Adrenal gland (tissue), 12 donors: ENCODE results near the gene CUX1. TPM values are rescaled to one million over a fixed set of nuclear protein-coding genes. Genes with fewer than 3 reads are reported as not detected.
"Not testable (repeated sequence)": the region's sequence is repeated elsewhere in the genome, so short reads cannot be mapped to it uniquely, and the experiment has no call there.

Source experiments
- DNase-seq, 7 donors: peaks; one replicate each; pipeline ENCODE4 v3.0.0-alpha.2; 2019 to 2020
- H3K27ac ChIP-seq, 5 donors: fragments of 200-600 bp; sonication (generic) in 4 of 5; 1 replicate in 3 of 5; 2 replicates in 2 of 5; pipeline versions ENCODE4 v1.5.1 to v1.8.0; 2016 to 2020; ENCODE audit warnings: mild to moderate bottlenecking in 1 of 5
- H3K27me3 ChIP-seq: fragments of 200-600 bp; 2 replicates; pipeline ENCODE4 v1.8.0; 2021
- H3K36me3 ChIP-seq, 2 donors: fragments of 200-600 bp; replicated peaks in 1 of 2; 1 replicate in 1 of 2; 2 replicates in 1 of 2; pipeline versions ENCODE4 v1.5.1 to v1.8.0; 2018 to 2022
- H3K4me1 ChIP-seq, 2 donors: fragments of 200-600 bp; replicated peaks in 1 of 2; 1 replicate in 1 of 2; 2 replicates in 1 of 2; pipeline versions ENCODE4 v1.5.1 to v1.8.0; 2018 to 2021
- H3K4me3 ChIP-seq, 4 donors: fragments of 200-600 bp; sonication (generic) in 3 of 4; one replicate each; pipeline ENCODE4 v1.5.1; 2016 to 2018
- H3K9me3 ChIP-seq, 3 donors: fragments of 200-600 bp; sonication (generic) in 1 of 3; replicated peaks in 1 of 3; 1 replicate in 2 of 3; 2 replicates in 1 of 3; pipeline versions ENCODE4 v1.5.1 to v1.8.0; 2016 to 2021
- CTCF ChIP-seq, 6 experiments: fragments of 450-650 bp in 4 of 6; fragments of 200-600 bp in 2 of 6; sonication (generic) in 1 of 6; IDR thresholded peaks; 1 replicate in 5 of 6; 2 replicates in 1 of 6; pipeline versions ENCODE4 v1.5.1 to v1.8.0; 2016 to 2021; ENCODE audit warnings: antibody characterized with exemption in 6 of 6, mild to moderate bottlenecking in 2 of 6, moderate library complexity in 1 of 6
- POLR2A ChIP-seq, 2 donors: fragments of 450-650 bp; IDR thresholded peaks; one replicate each; pipeline ENCODE4 v1.6.1; 2017; ENCODE audit warnings: antibody characterized with exemption in 2 of 2, mild to moderate bottlenecking in 2 of 2, moderate library complexity in 1 of 2
- WGBS, 4 donors: extraction: QIAGEN DNeasy Blood & Tissue Kit in 2 of 4; methylation state at CpG; one replicate each; pipeline versions ENCODE4 v1.1.5 to v1.1.7; 2013 to 2017; 5-methylcytosine and 5-hydroxymethylcytosine counted together
- intact Hi-C, 2 donors: fragments of 100-400 bp; cut with DNase I; formaldehyde crosslinking; loops; one replicate each; pipeline versions ENCODE4 v1.14.1 to v1.15.0; 2022 to 2023
- polyA plus RNA-seq, 3 donors: library from polyadenylated mRNA; stranded (reverse); fragments of 200-250 nt in 2 of 3; fragments of 350-450 nt in 1 of 3; fragmentation: Illumina TruSeq in 1 of 3; extraction: RNeasy Lipid Tissue Mini Kit (QIAGEN cat#74804) in 1 of 3; gene quantifications; one replicate each; pipeline ENCODE4 v1.2.3, GENCODE V29; 2013 to 2014
- total RNA-seq, 9 donors: library from RNA; depleted of rRNA in 4 of 9; stranded (reverse); fragments of >200 nt in 4 of 9; fragments of 120-200 nt in 1 of 9; fragmentation: NEBNext Ultra II Directional in 1 of 9; extraction: Animal tissue kit (Norgen Biotek cat#: 25700) in 1 of 9; gene quantifications; one replicate each; pipeline versions ENCODE4 v1.1.0 to v1.2.4, GENCODE V29; 2013 to 2023
- donor health status: healthy with polysubstance abuse.
- donor health status: Bipolar disorder and iron deficiency.
- donor health status: DM: yes; HTN: yes; CAD: no.
- donor health status: DM: no; HTN: no; CAD: no.
- donor health status: DM: no; HTN: no; CAD: no.
- donor health status: DM: yes; HTN: yes; CAD: no.

CUX1 gene
- total and polyA plus RNA-seq, 12 donors, result 17.2 to 72.6 (median 58.3) TPM

- Histone ChIP-seq H3K9me3 (no peaks in the 10 kb centered on the region), H3K27me3 (no peaks in the 10 kb centered on the region), H3K27ac (no peak overlapping the region), H3K4me1 (no peaks in the 10 kb centered on the region), H3K36me3 (no peaks in the 10 kb centered on the region), H3K4me3 (no peak overlapping the region)
- 94 to 97% (median 95%) methylated on average over 18 of the region's 18 CpGs for WGBS, 4 donors
- TF ChIP-seq CTCF (IDR thresholded peaks at IDR 0.05), result no peak
- no peak for TF ChIP-seq POLR2A (IDR thresholded peaks at IDR 0.05)
- DNase-seq, result no peak
- intact Hi-C loops, result no loop called here
Observed at GRCh38 chr7:101984133-101984879, 166.9 kb downstream of the CUX1 start.

- 84 to 90% (median 89%) methylated on average over 14 of the region's 14 CpGs for WGBS, 4 donors
- TF ChIP-seq CTCF (IDR thresholded peaks at IDR 0.05) (no peak), POLR2A (IDR thresholded peaks at IDR 0.05) (no peak)
- no peaks in the 10 kb centered on the region for H3K9me3 ChIP-seq
Observed at GRCh38 chr7:101985057-101985902, 167.9 kb downstream of the CUX1 start.

GRCh38 chr7:101985903-101986734, 168.7 kb downstream of the CUX1 start:
- Histone ChIP-seq H3K4me1 (no peaks in the 10 kb centered on the region), H3K9me3 (no peaks in the 10 kb centered on the region), H3K27me3 (no peaks in the 10 kb centered on the region), H3K27ac (no peak overlapping the region), H3K4me3 (no peak overlapping the region), H3K36me3 (no peaks in the 10 kb centered on the region)
- no peak for DNase-seq
- TF ChIP-seq CTCF (IDR thresholded peaks at IDR 0.05) (no peak), POLR2A (IDR thresholded peaks at IDR 0.05) (no peak)
- intact Hi-C loops, result no loop called here
- WGBS, 4 donors, result 86 to 87% (median 87%) methylated on average over 14 to 16 of the region's 16 CpGs

More at GRCh38 chr7:101985057-101985902, 167.9 kb downstream of the CUX1 start:
- no peak overlapping the region for H3K4me3 ChIP-seq
- no peaks in the 10 kb centered on the region for H3K4me1 ChIP-seq
- no peak overlapping the region for H3K27ac ChIP-seq
- DNase-seq, result no peak
- H3K27me3 ChIP-seq, result no peaks in the 10 kb centered on the region
- intact Hi-C loops, result no loop called here
- no peaks in the 10 kb centered on the region for H3K36me3 ChIP-seq

- H3K27me3 ChIP-seq, result no peaks in the 10 kb centered on the region
- no peaks in the 10 kb centered on the region for H3K4me1 ChIP-seq
- TF ChIP-seq POLR2A (IDR thresholded peaks at IDR 0.05), result no peak
- no peak for TF ChIP-seq CTCF (IDR thresholded peaks at IDR 0.05)
- H3K36me3 ChIP-seq, result no peaks in the 10 kb centered on the region
- H3K27ac ChIP-seq, result no peak overlapping the region
- H3K9me3 ChIP-seq, result no peaks in the 10 kb centered on the region
- 89 to 91% (median 90%) methylated on average over 13 of the region's 13 CpGs for WGBS, 4 donors
- H3K4me3 ChIP-seq, result no peak overlapping the region
- no peak for DNase-seq
- intact Hi-C loops, result no loop called here
Observed at GRCh38 chr7:101987494-101987893, 170.1 kb downstream of the CUX1 start.

- H3K9me3 ChIP-seq, H3K4me3 ChIP-seq, intact Hi-C loops, H3K36me3 ChIP-seq, H3K4me1 ChIP-seq, H3K27ac ChIP-seq, DNase-seq, H3K27me3 ChIP-seq: not testable (repeated sequence)
- 85 to 88% (median 86%) methylated on average over 9 to 10 of the region's 10 CpGs for WGBS, 4 donors
Observed at GRCh38 chr7:101988060-101988459, 170.6 kb downstream of the CUX1 start.
